ENCODE data around the gene STX8. TPM values are rescaled to one million over a fixed set of nuclear protein-coding genes. Genes with fewer than 3 reads are reported as not detected.
"Not testable (repeated sequence)": the region's sequence is repeated elsewhere in the genome, so short reads cannot be mapped to it uniquely, and the experiment has no call there.

STX8 gene
- total RNA-seq, 1 donor from 2014 or later, result 61.6 TPM

DNA sequence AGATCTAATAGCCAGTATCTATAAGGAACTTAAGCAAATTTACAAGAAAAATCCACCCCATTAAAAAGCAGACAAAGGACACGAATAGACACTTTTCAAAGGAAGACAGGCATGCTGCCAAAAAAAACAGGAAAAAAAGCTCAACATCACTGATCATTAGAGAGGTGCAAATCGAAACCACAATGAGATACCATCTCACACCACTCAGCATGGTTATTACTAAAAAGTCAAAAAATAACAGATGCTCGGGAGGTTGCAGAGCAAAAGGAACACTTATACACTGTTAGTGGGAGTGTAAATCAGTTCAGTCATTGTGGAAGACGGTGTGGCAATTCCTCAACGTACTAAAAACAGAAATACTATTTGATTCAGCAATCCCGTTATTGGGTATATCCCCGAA lies 9.6 kb downstream of the STX8 start:
- Mint-ChIP-seq H3K4me3 (ENCODE audit: unreplicated experiment) (no peak overlapping the region), H3K27ac (ENCODE audit: unreplicated experiment) (no peak overlapping the region), H3K27me3 (ENCODE audit: unreplicated experiment) (no peaks in the 10 kb centered on the region), H3K9me3 (ENCODE audit: unreplicated experiment) (no peaks in the 10 kb centered on the region), H3K36me3 (ENCODE audit: unreplicated experiment) (peaks cover 19% of the 10 kb centered on the region), H3K4me1 (ENCODE audit: unreplicated experiment) (peaks cover 15% of the 10 kb centered on the region)
- TF ChIP-seq, protein P1, sequence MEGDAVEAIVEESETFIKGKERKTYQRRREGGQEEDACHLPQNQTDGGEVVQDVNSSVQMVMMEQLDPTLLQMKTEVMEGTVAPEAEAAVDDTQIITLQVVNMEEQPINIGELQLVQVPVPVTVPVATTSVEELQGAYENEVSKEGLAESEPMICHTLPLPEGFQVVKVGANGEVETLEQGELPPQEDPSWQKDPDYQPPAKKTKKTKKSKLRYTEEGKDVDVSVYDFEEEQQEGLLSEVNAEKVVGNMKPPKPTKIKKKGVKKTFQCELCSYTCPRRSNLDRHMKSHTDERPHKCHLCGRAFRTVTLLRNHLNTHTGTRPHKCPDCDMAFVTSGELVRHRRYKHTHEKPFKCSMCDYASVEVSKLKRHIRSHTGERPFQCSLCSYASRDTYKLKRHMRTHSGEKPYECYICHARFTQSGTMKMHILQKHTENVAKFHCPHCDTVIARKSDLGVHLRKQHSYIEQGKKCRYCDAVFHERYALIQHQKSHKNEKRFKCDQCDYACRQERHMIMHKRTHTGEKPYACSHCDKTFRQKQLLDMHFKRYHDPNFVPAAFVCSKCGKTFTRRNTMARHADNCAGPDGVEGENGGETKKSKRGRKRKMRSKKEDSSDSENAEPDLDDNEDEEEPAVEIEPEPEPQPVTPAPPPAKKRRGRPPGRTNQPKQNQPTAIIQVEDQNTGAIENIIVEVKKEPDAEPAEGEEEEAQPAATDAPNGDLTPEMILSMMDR (IDR thresholded peaks at IDR 0.05), result no peak
- no peak for DNase-seq (ENCODE audit: extremely low spot score, unreplicated experiment)

DNA sequence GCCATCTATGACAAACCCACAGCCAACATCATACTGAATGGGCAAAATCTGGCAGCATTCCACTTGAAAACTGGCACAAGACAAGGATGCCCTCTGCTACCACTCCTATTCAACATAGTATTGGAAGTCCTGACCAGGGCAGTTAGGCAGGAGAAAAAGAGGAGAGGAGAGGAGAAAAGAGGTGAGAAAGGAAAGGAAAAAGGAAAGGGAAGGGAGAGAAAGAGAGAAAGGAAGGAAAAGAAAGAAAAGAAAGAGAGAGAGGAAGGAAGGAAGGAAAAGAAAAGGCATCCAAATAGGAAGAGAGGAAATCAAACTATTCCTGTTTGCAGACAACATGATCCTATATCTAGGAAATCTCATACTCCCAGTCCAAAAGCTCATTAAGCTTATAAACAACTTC lies 11.5 kb downstream of the STX8 start:
- H3K27me3 Mint-ChIP-seq (ENCODE audit: unreplicated experiment), result no peaks in the 10 kb centered on the region
- peaks cover 19% of the 10 kb centered on the region for H3K36me3 Mint-ChIP-seq (ENCODE audit: unreplicated experiment)
- TF ChIP-seq, protein P1 (IDR thresholded peaks at IDR 0.05), result no peak
- peaks cover 9% of the 10 kb centered on the region for H3K4me1 Mint-ChIP-seq (ENCODE audit: unreplicated experiment)
- no peak overlapping the region for H3K4me3 Mint-ChIP-seq (ENCODE audit: unreplicated experiment)
- H3K27ac Mint-ChIP-seq (ENCODE audit: unreplicated experiment), result no peak overlapping the region
- DNase-seq (ENCODE audit: extremely low spot score, unreplicated experiment), result no peak
- H3K9me3 Mint-ChIP-seq (ENCODE audit: unreplicated experiment), result no peaks in the 10 kb centered on the region

DNA sequence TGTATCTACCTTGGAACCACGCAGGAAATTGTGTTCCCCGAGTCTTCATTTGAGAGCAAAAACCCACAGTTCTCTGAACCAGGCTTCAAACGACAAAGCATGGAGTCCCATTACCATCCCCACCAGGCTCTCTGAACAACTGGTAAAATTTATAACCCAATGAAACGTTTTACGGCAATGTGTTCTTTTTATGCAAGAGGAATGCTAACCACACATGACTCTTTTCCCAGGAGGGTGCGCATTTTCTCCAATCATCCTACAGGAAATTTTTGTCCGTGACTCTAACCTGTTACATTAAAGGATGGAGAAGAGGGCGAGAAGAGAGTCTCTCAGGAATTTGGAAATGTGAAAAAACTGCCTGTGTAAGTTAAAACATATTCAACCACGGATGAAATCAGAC lies 17.8 kb downstream of the STX8 start:
- Mint-ChIP-seq H3K9me3 (ENCODE audit: unreplicated experiment) (no peaks in the 10 kb centered on the region), H3K27me3 (ENCODE audit: unreplicated experiment) (no peaks in the 10 kb centered on the region), H3K27ac (ENCODE audit: unreplicated experiment) (no peak overlapping the region), H3K4me1 (ENCODE audit: unreplicated experiment) (no peaks in the 10 kb centered on the region), H3K36me3 (ENCODE audit: unreplicated experiment) (peaks cover 7% of the 10 kb centered on the region), H3K4me3 (ENCODE audit: unreplicated experiment) (no peak overlapping the region)
- TF ChIP-seq, protein P1 (IDR thresholded peaks at IDR 0.05), result no peak
- no peak for DNase-seq (ENCODE audit: extremely low spot score, unreplicated experiment)

DNA sequence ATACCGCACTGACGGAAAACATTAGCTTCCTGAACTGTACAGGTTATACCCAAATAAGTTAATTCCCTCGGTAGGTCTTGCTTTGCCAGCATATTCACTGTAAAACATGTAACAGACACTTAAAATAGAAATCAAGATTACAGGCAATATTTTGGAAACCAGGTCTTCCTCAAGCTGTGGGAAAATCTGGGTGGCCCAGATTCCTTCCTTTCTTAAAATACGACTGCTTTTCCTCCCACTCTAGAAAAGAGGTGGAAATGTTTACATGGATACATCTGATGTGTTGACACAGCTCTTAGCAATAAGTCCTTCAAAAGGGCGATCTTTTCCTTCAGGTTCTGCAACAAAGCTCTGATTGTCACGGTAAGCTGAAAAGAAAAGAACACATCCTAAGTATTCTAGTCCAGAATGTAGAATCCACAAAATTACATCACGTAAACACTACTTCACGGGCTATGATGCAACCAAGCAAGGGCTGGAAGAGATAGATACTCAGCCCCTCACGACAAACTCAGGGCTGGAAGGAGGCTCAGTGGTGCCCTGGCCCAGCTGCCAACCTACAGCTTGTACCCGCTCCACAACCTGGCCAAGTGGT lies 18.4 kb downstream of the STX8 start:
- Mint-ChIP-seq H3K27ac (ENCODE audit: unreplicated experiment) (no peak overlapping the region), H3K4me1 (ENCODE audit: unreplicated experiment) (no peaks in the 10 kb centered on the region), H3K9me3 (ENCODE audit: unreplicated experiment) (no peaks in the 10 kb centered on the region), H3K27me3 (ENCODE audit: unreplicated experiment) (no peaks in the 10 kb centered on the region), H3K36me3 (ENCODE audit: unreplicated experiment) (peaks cover 7% of the 10 kb centered on the region), H3K4me3 (ENCODE audit: unreplicated experiment) (no peak overlapping the region)
- TF ChIP-seq, protein P1 (IDR thresholded peaks at IDR 0.05), result no peak
- DNase-seq (ENCODE audit: extremely low spot score, unreplicated experiment), result no peak

DNA sequence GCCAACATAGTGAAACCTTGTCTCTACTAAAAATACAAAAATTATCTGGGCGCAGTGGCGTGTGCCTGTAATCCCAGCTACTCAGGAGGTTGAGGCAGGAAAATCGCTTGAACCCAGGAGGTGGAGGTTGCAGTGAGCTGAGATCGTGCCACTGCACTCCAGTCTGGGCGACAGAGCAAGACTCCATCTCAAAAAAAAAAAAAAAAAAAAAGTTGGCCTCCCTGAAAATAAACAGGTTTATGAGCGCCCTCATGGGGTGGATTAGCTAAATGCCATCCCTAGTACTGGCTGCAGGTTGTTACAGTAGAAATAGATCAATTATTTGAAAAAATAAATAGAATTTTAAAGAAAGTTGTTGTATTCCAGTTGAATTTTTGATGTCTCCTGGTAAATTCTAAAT lies 20.9 kb downstream of the STX8 start:
- not testable (repeated sequence) for H3K27me3 Mint-ChIP-seq (ENCODE audit: unreplicated experiment); DNase-seq (ENCODE audit: extremely low spot score, unreplicated experiment); H3K9me3 Mint-ChIP-seq (ENCODE audit: unreplicated experiment); H3K27ac Mint-ChIP-seq (ENCODE audit: unreplicated experiment); H3K4me1 Mint-ChIP-seq (ENCODE audit: unreplicated experiment); H3K4me3 Mint-ChIP-seq (ENCODE audit: unreplicated experiment); H3K36me3 Mint-ChIP-seq (ENCODE audit: unreplicated experiment)
- TF ChIP-seq, protein P1 (IDR thresholded peaks at IDR 0.05), result peak; percentile 53
